T-helper 2 cell treated with Interferon-gamma antibody and Interleukin-4, amounts not matched to agents 100 ng/mL and 5 ng/mL, for 36 hours (primary cell): ENCODE data around the gene GSE1. TPM values are rescaled to one million over a fixed set of nuclear protein-coding genes. Genes with fewer than 3 reads are reported as not detected.
"Not testable (repeated sequence)": the region's sequence is repeated elsewhere in the genome, so short reads cannot be mapped to it uniquely, and the experiment has no call there.

Experiments used
- intact Hi-C: fragments of 100-400 bp; cut with micrococcal nuclease; formaldehyde crosslinking; loops from one replicate; pipeline ENCODE4 v1.15.1; 2023
- total RNA-seq: library from RNA; stranded (reverse); gene quantifications from 2 replicates; pipeline ENCODE4 v1.2.3, GENCODE V29; 2022

GSE1 gene
- total RNA-seq, 1 donor from 2014 or later = 56.9 TPM

DNA sequence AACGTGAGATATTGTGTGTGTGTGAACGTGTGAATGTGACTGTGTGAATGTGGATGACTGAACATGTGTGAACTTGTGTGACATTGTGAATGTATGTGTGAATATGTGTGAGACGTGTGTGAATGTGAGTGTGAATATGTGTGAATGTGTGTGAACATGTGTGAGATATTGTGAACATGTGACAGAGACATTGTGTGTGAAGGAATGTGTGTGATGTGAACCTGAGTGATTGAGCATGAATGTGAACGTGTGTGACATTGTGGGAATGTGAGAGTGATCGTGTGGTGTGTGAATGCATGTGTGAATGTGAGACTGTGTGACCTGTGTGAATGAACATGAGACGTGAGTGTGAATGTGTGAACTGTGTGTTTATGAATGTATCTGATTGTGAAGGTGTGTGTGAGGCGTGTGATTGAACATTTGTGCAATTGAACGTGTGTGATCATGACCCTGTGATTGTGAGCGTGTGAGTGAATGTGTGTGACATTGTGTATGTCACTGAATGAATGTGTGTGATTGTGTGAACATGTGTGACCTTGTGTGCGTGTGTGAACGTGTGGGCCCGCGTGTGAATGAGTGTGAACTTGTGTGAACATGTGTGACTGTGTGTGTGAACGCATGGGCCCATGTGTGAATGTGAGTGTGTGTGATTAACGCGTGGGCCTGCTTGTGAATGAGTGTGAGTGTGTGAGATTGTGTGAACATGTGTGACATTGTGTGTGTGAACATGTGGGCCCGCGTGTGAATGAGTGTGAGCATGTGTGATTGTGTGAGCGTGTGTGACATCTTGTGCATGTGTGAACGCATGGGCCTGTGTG lies 23.2 kb upstream of the GSE1 start:
- intact Hi-C loops = no loop called here

GRCh38 chr16:85590506-85590832 lies 22.7 kb upstream of the GSE1 start:
- intact Hi-C loops = no loop called here

DNA sequence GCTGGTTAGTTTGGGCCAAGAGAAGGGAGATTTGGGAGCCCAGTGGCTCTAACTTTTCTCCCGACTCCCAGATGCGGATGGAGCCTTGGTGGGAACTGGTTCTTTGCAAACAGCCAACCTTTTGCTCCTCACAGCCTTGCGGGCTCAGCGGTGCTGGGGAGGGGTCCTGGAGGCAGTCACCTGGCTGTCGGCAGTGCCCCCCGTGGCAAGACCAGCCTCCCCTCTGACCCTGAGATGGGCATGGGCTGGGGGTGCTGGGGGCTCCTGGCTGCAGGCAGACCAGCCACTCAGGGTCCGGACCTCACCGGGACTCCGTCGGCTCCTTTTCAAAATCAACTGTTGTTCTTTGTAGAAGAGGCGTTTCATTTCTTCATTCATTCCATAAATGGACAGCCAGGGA lies 21.7 kb upstream of the GSE1 start:
- intact Hi-C loops = no loop called here

DNA sequence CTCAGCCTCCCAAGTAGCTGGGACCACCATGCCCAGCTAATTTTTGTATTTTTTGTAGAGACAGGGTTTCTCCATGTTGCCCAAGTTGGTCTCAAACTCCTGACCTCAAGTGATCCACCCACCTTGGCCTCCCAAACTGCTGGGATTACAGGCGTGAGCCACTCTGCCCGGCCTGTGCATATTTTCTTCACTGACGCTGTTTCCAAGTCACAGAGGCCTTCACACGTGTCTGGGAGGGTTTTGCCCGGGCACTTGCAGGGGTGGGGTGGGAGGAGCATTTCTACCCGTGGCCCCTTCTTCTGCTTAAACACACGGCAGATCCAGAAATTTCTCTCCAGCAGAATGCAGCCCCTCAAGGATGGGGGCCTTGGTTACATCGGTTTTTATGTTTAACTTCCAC lies 20.8 kb upstream of the GSE1 start:
- intact Hi-C loops = not testable (repeated sequence)

- intact Hi-C loops = no loop called here
Measured at GRCh38 chr16:85592700-85593493, 20.2 kb upstream of the GSE1 start.

GRCh38 chr16:85593494-85594221 lies 19.5 kb upstream of the GSE1 start:
- intact Hi-C loops = no loop called here

DNA sequence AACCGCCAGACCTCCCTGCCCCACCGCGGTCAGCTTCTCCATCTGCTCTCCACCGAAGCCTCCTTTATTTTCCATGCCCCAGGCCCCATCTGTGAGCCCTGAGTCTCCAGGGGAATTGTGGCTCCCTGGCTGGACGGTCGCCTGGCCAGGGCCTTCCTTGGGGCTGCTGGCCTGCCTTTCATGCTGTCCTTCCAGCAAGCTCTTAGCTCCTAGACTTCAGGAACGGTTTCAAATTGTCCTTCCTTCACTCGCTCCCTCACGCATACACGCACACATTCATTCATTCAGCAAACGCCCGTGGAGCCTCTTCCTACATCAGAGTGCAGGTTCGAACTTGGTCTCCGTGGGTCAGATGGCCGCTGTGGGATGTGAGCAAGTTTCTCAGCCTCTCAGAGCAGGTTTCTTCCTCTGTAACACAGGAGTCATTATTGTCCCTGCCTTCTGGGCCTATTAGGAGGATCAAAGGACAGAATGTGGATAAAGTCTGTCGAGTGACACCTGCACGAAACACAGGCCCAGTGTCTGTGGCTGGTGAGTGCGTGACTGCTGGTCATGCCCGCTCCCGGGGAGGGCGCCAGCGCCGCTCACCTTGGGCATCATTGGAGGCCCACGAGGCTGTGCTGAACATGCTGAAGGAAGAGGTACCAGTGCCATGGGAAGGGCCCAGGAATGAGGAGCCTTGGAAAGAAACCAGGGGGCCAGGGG lies 18.7 kb upstream of the GSE1 start:
- intact Hi-C loops = no loop called here

DNA sequence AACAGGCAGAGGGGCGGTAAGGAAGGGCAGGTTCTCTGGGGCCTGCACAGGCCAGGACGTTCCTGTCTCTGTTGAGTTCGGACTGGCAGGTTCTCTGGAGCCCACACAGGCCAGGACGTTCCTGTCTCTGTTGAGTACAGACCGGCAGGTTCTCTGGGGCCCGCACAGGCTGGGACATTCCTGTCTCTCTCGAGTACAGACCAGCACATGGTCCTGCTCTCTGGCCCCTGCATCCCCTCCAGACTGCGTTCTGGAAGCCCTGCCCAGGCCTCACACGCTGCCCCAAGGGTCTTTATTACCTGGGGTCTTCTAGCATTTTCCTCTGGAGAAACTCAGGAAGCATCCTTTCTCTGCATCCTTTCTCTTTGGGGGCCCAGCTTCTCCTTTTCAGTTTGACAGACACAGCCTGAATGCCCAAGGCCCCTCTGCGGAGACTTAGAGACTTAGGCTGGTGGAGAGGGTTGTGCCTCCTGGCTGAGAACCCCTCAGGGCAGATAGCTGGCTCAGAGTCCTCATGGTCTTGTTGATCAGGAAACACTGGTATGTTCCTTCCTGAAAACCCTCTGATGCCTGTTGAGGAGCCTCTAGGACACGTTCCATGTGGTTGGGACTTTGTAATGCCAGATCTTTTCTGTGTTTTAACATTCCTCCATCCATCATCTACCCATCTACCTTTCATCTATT lies 18.0 kb upstream of the GSE1 start:
- intact Hi-C loops = no loop called here

DNA sequence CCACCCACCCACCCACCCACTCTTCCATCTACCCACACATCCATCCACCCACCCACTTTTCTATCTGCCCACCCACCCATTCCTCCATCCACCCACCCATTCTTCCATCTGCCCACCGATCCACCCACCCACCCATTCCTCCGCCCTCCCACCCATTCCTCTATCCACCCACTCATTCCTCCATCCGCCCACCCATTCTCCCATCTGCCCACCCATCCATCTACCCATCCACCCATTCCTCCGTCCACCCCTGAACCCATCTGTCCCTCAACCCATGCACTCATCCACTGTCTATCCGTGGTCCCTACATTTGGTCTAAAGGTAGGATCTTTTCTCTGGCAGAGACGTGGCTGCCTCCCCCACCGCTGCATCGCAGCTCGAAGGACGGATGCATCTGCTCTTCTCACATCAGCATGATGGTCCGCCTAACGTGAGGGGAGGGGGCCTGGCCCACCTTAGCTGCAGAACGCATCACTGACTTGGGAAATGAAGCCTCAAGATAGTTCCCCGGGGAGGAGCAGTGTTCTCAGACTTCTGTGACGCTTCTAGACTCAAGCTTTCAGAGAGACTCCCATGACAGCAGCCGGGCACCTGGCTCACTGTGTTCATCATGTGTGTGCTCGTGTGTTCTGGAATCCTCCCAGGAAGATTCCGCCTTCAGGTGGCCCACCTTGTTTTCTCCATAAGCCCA lies 17.2 kb upstream of the GSE1 start:
- intact Hi-C loops = no loop called here

DNA sequence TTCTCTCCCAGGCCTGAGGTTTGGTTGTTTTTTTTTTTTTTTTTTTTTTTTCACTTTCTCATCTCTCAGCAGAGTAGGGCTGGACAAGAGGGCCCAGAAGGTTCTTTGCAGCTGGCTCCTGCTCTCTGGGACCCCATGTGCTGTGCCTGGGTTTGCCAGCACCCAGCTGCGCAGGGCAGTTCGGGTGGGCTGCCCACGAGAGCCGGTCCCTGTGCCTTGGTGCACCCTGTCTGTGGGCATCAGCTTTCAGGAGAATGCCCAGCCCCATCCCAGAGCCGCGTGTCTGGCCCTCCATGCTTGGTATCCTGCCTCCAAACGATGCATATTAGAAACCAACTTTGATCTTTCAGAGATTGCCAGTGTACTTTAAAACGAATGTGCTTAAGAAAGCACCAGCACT lies 15.0 kb upstream of the GSE1 start:
- intact Hi-C loops = no loop called here

DNA sequence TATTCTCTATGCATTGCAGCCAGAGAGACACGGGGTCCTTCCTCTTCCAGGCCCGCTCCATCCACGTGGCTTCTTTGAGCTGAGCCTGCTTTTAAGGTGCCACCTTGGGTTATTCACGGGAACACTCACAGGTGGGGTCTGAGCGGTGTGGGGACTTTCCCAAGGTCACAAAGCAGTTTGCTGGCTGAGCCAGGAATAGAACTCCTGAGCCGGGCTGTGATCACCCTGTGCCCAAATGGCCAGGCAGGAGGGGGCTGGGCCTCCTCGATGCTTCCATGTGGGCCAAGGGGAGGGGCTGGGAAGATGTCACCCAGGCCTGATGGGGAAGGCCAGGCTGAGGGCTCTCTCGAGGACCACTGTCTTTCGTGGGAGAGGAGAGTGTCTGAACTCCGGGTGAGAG lies 13.0 kb upstream of the GSE1 start:
- intact Hi-C loops = no loop called here

- intact Hi-C loops = no loop called here
Measured at GRCh38 chr16:85600530-85601271, 12.4 kb upstream of the GSE1 start.

DNA sequence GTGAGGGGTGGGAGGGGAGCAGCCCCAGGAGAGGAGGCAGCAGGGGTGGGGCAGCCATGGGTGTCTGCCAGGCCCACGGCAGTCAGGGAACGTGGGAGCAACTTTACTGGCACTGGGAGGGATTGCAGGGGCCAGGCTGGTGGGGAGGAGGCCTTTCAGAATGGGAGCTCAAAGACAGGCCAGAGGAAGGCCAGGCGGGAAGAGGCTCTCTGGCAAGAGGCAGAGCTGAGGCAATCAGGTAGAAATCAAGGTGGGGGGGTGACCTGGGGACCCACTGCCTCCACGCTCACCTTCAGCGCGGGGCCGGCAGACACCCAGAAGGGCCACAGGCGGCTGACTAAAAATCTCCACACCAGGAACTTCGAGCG lies 11.9 kb upstream of the GSE1 start:
- intact Hi-C loops = no loop called here

DNA sequence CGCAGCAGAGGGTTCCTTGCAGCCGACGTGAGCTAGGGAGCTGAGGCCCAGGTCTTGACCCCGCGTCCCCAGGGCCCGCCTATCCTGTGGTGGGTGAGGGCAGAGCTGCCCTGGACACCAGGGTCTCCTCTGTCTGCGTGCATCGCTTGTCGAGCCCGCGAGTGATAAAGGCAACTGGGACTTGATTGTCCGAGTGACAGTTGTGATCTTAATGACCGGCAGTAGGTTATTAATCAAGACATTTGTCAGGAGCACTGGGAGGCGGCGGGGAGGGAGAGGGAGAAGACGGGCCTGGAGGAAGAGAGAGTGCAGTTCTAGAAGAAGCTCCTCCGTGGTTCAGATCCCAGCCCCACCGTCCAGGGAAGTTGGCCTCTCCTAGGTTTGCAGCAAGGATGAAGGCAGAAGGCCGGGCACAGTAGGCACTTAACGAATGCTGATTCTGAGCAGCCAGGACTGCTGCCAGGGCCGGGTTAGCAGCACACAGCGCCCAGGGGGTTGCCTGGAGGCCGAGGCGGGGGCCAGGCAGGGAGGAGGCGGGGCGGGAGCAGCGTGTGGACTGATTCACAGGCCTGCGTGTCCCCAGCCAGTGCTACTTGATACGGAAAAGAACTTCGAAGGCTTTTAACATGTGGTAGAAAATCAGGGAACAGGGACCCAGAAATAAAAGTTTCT lies 11.3 kb upstream of the GSE1 start:
- intact Hi-C loops = no loop called here

DNA sequence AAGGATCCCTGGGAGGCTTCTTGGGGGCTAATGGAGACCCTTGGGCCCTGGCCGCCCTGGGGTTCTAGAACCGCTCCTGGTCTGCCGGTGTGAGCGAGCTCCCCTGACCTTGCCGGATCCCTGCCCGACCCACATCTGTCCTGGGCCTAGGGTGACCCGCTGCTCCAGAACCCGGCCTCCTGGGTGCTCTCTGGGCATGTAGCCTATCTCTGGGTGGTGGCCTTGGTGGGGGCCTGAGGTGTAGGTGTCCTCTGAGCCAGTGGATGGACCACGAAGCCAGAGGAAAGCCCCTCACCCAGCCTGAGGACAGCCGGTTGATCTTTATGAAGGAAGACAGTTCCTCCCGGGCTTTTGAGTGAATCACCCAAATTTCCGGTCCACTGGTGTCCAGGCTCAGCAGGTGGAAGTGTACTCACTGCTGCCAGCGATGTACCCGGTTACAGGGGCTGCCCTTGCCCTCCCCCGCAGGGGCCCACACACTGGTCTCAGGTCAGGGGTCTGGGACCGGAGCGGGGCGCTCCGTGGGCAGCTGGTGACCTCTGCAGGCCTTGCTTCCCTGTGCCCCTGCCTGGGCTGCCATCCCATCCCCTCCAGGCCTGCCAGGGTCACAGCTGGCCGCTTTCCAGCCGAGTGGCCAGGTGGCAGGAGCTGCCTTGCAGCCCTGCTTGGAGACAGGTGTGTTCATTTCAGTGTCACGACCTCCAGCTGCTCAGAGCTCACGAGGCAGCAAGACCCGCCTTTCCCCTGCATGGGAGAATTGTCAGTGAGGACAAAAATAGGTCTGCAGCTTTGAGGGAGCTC lies 10.5 kb upstream of the GSE1 start:
- intact Hi-C loops = no loop called here

GRCh38 chr16:85603203-85603755 lies 9.8 kb upstream of the GSE1 start:
- intact Hi-C loops = no loop called here

DNA sequence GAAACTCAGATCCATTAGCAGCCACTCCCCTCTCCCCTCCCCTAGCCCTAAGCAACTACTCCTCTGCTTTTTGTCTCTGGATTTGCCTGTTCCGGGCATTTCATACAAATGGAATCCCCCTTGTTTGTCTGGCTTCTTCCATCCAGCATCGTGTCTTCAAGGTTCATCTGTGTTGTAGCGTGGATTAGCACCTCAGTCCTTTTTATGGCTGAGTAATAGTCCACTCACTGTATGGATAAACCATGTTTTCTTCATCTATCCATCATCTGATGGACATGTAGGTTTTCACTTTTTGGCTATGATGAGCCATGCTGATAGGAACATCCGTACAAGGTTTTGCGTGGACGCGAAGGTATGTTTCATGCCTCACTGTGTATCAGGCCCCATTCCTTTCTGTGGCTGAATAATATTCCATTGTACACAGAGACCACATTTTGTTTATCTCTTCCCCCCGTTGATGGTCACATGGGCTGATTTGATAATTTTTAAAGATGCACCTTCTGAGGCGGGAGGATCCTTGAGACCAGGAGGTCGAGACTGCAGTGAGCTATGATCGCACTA lies 8.9 kb upstream of the GSE1 start:
- intact Hi-C loops = no loop called here
